DOHH2 (cell line): ENCODE measurements around the gene SRP14.

Source experiments
- CTCF ChIP-seq: fragments of 200-600 bp; sonication (generic); IDR thresholded peaks from one replicate; pipeline ENCODE4 v1.5.1; 2014; ENCODE audit warnings: antibody characterized with exemption, mild to moderate bottlenecking, low read depth, low read length; ENCODE audit not compliant: poor library complexity, severe bottlenecking
- EZH2phosphoT487 ChIP-seq: fragments of 200-600 bp; sonication (generic); IDR thresholded peaks from 2 replicates; pipeline ENCODE4 v1.6.1; 2017; ENCODE audit warnings: borderline replicate concordance, mild to moderate bottlenecking, antibody characterized with exemption, low read length, moderate library complexity, mixed read lengths

GRCh38 chr15:40050788-40051470, 11.9 kb upstream of the SRP14 start:
- no peak for TF ChIP-seq EZH2phosphoT487
- no peak for TF ChIP-seq CTCF
